Upper lobe of right lung (tissue), 1 donor: ENCODE results near the gene FARP1. TPM values are rescaled to one million over a fixed set of nuclear protein-coding genes. Genes with fewer than 3 reads are reported as not detected.

ENCODE experiments used
- ATAC-seq: fragments of 200-7000 bp; cut with Tn5 transposase; one replicate; pipeline ENCODE4 v1.9.1; 2020; ENCODE audit warnings: mild to moderate bottlenecking, moderate library complexity
- DNase-seq: peaks from one replicate; pipeline ENCODE4 v3.0.0-alpha.2; 2020
- H3K27ac ChIP-seq: fragments of 200-600 bp; one replicate; pipeline ENCODE4 v1.8.0; 2022
- H3K27me3 ChIP-seq: fragments of 200-600 bp; one replicate; pipeline ENCODE4 v1.8.0; 2022; ENCODE audit warnings: mild to moderate bottlenecking
- H3K36me3 ChIP-seq: fragments of 200-600 bp; one replicate; pipeline ENCODE4 v1.8.0; 2022
- H3K4me1 ChIP-seq: fragments of 200-600 bp; one replicate; pipeline ENCODE4 v1.8.0; 2022
- H3K4me3 ChIP-seq: fragments of 200-600 bp; one replicate; pipeline ENCODE4 v1.8.0; 2022; ENCODE audit warnings: mild to moderate bottlenecking
- H3K9me3 ChIP-seq: fragments of 200-600 bp; one replicate; pipeline ENCODE4 v1.8.0; 2022
- CTCF ChIP-seq: fragments of 200-600 bp; IDR thresholded peaks from one replicate; pipeline ENCODE4 v1.8.0; 2022; ENCODE audit warnings: antibody characterized with exemption
- intact Hi-C: fragments of 100-400 bp; cut with DNase I; formaldehyde crosslinking; loops from one replicate; pipeline ENCODE4 v1.11.0; 2022
- total RNA-seq: library from RNA; stranded (reverse); fragmentation: NEBNext Ultra II Directional; extraction: Animal tissue kit (Norgen Biotek cat#: 25700); gene quantifications from one replicate; pipeline ENCODE4 v1.2.1, GENCODE V29; 2021
- donor health status: DM: no; HTN: yes; CAD: no; lungs with severe emphysema.

FARP1 gene
- total RNA-seq, 1 donor from 2014 or later: 95.9 TPM

- DNase-seq (no peak), ATAC-seq (no peak)
- TF ChIP-seq CTCF: no peak
- no peak overlapping the region for H3K27ac ChIP-seq
- H3K9me3 ChIP-seq: no peaks in the 10 kb centered on the region
- H3K27me3 ChIP-seq: no peaks in the 10 kb centered on the region
- peaks cover 22% of the 10 kb centered on the region for H3K36me3 ChIP-seq
- H3K4me1 ChIP-seq: no peaks in the 10 kb centered on the region
- intact Hi-C loops: no loop called here
- H3K4me3 ChIP-seq: no peak overlapping the region
These were observed 285.5 kb downstream of the FARP1 start for GRCh38 chr13:98428256-98428966.

- DNase-seq (no peak), ATAC-seq (no peak)
- Histone ChIP-seq H3K9me3 (no peaks in the 10 kb centered on the region), H3K4me3 (no peak overlapping the region), H3K27ac (no peak overlapping the region), H3K36me3 (peaks cover 22% of the 10 kb centered on the region), H3K27me3 (no peaks in the 10 kb centered on the region), H3K4me1 (no peaks in the 10 kb centered on the region)
- TF ChIP-seq CTCF: no peak
- intact Hi-C loops: no loop called here
These were observed 286.2 kb downstream of the FARP1 start for GRCh38 chr13:98429081-98429480.

- ATAC-seq (no peak), DNase-seq (no peak)
- no peak for TF ChIP-seq CTCF
- Histone ChIP-seq H3K27me3 (no peaks in the 10 kb centered on the region), H3K27ac (no peak overlapping the region), H3K4me3 (no peak overlapping the region), H3K36me3 (peaks cover 19% of the 10 kb centered on the region), H3K4me1 (no peaks in the 10 kb centered on the region), H3K9me3 (no peaks in the 10 kb centered on the region)
- intact Hi-C loops: no loop called here
These were observed 286.6 kb downstream of the FARP1 start for GRCh38 chr13:98429531-98429930.

- DNase-seq (no peak), ATAC-seq (no peak)
- intact Hi-C loops: no loop called here
- Histone ChIP-seq H3K9me3 (no peaks in the 10 kb centered on the region), H3K4me3 (no peak overlapping the region), H3K36me3 (peaks cover 15% of the 10 kb centered on the region), H3K27ac (no peak overlapping the region), H3K4me1 (no peaks in the 10 kb centered on the region), H3K27me3 (no peaks in the 10 kb centered on the region)
- TF ChIP-seq CTCF: no peak
These were observed 287.3 kb downstream of the FARP1 start for GRCh38 chr13:98429977-98430736.

GRCh38 chr13:98432638-98433037, 289.7 kb downstream of the FARP1 start:
- Histone ChIP-seq H3K27me3 (no peaks in the 10 kb centered on the region), H3K9me3 (no peaks in the 10 kb centered on the region), H3K36me3 (peaks cover 21% of the 10 kb centered on the region), H3K4me3 (no peak overlapping the region), H3K27ac (no peak overlapping the region), H3K4me1 (no peaks in the 10 kb centered on the region)
- intact Hi-C loops: no loop called here
- DNase-seq (no peak), ATAC-seq (no peak)
- TF ChIP-seq CTCF: no peak
